Measurements from ENCODE around the gene NOC2L.

- no peak for TF ChIP-seq EZH2 (IDR thresholded peaks at IDR 0.05)
- no peak for TF ChIP-seq CTCF (IDR thresholded peaks at IDR 0.05)
Measured at GRCh38 chr1:978835-979743, 20.0 kb upstream of the NOC2L start.

Measured in neural progenitor cell (in vitro differentiated cells).